K562 (cell line): ENCODE measurements around the gene PSMB10. TPM values are rescaled to one million over a fixed set of nuclear protein-coding genes. Genes with fewer than 3 reads are reported as not detected.

ENCODE experiments used
- ATAC-seq: fragments of 200-7000 bp; cut with Tn5 transposase; 3 replicates; pipeline ENCODE4 v1.9.1; 2020; ENCODE audit warnings: moderate library complexity
- BruUV-seq: library from RNA; stranded (reverse); fragments of 400-500 nt; replicated peaks from 2 replicates; lab custom pipeline; 2021; lab: Mats Ljungman, UMichigan
- CTCF ChIA-PET: fragments of 300-600 bp; formaldehyde crosslinking; extraction: SDS; loops from one replicate; lab custom pipeline; 2021; ENCODE audit warnings: low intra/inter-chr PET ratio; lab: Yijun Ruan, JAX
- POLR2A ChIA-PET: fragments of 300-600, 350-650 bp; sonication (Branson Sonifier 250); formaldehyde crosslinking; extraction: SDS; loops from one replicate; lab custom pipeline; 2021; ENCODE audit warnings: antibody characterized with exemption, inconsistent platforms; lab: Yijun Ruan, JAX
- DNase-seq, 4 experiments: peaks; one replicate each; pipeline versions ENCODE4 v3.0.0 to v3.0.0-alpha.2; 2011 to 2018; ENCODE audit warnings: low spot score in 3 of 4, mixed read lengths in 3 of 4; ENCODE audit errors: extremely low read depth in 1 of 4
- FAIRE-seq: peaks from 2 replicates; lab custom pipeline; 2011; peaks lifted over from hg19 to GRCh38; lab: Jason Lieb, UNC
- H2AFZ ChIP-seq: 2 replicates; pipeline ENCODE4 v1.6.0; 2011; ENCODE audit warnings: low read depth, low read length, control low read depth, inconsistent platforms
- H3K27ac ChIP-seq: fragments of 200-600 bp; 3 replicates; pipeline ENCODE4 v1.8.0; 2011; ENCODE audit warnings: low read depth, mild to moderate bottlenecking, control low read depth, inconsistent platforms, low read length, moderate library complexity, mixed read lengths; ENCODE audit errors: extremely low read depth
- H3K27me3 ChIP-seq, 2 experiments: fragments of 300-600 bp in 1 of 2; 2 replicates in 1 of 2; 3 replicates in 1 of 2; pipeline versions ENCODE4 v1.6.0 to v1.8.0; 2011; ENCODE audit warnings: inconsistent platforms in 2 of 2, low read length in 2 of 2, mild to moderate bottlenecking in 1 of 2, mixed read lengths in 1 of 2, moderate library complexity in 1 of 2; ENCODE audit not compliant: control insufficient read depth in 2 of 2, insufficient read depth in 2 of 2
- H3K36me3 ChIP-seq: fragments of 300-600 bp; 3 replicates; pipeline ENCODE4 v1.8.0; 2011; ENCODE audit warnings: mild to moderate bottlenecking, low read length, inconsistent platforms; ENCODE audit not compliant: control insufficient read depth, insufficient read depth
- H3K4me1 ChIP-seq, 2 experiments: fragments of 200-600 bp in 1 of 2; replicated peaks in 1 of 2; 2 replicates in 1 of 2; 3 replicates in 1 of 2; pipeline versions ENCODE4 v1.5.1 to v1.8.0; 2011; ENCODE audit warnings: inconsistent platforms in 2 of 2, low read length in 2 of 2, mild to moderate bottlenecking in 1 of 2, mixed read lengths in 1 of 2, moderate library complexity in 1 of 2; ENCODE audit not compliant: control insufficient read depth in 2 of 2, insufficient read depth in 2 of 2
- H3K4me2 ChIP-seq: 2 replicates; pipeline ENCODE4 v1.6.1; 2011; ENCODE audit warnings: low read length, control low read depth, inconsistent platforms, mixed read lengths; ENCODE audit not compliant: insufficient read depth
- H3K4me3 ChIP-seq: fragments of 200-600 bp; sonication (generic), shearing (Covaris generic); 2 replicates; pipeline ENCODE4 v1.5.1; 2016; ENCODE audit warnings: control low read depth, inconsistent platforms
- H3K79me2 ChIP-seq: fragments of 200-600 bp; 3 replicates; pipeline ENCODE4 v1.8.0; 2011; ENCODE audit warnings: low read length, inconsistent platforms; ENCODE audit not compliant: control insufficient read depth, insufficient read depth
- H3K9ac ChIP-seq, 2 experiments: 2 replicates each; pipeline versions ENCODE4 v1.6.0 to v1.6.1; 2011; ENCODE audit warnings: low read depth in 2 of 2, low read length in 2 of 2, control low read depth in 1 of 2, inconsistent platforms in 1 of 2, mild to moderate bottlenecking in 1 of 2, mixed read lengths in 1 of 2; ENCODE audit not compliant: insufficient read depth in 1 of 2
- H3K9me1 ChIP-seq: one replicate; pipeline ENCODE4 v1.6.0; 2011; ENCODE audit warnings: inconsistent platforms, mild to moderate bottlenecking, low read length, moderate library complexity; ENCODE audit not compliant: control insufficient read depth, insufficient read depth
- H3K9me3 ChIP-seq: replicated peaks from 2 replicates; pipeline ENCODE4 v1.5.1; 2011; ENCODE audit warnings: low read depth, low read length, inconsistent platforms; ENCODE audit not compliant: control insufficient read depth, insufficient read depth
- H4K20me1 ChIP-seq: replicated peaks from 2 replicates; pipeline ENCODE4 v1.6.1; 2011; ENCODE audit warnings: low read length, inconsistent platforms, mixed read lengths; ENCODE audit not compliant: control insufficient read depth, insufficient read depth
- FOXP1 ChIP-seq: sonication (generic); formaldehyde crosslinking; IDR thresholded peaks from 2 replicates; pipeline ENCODE4 v1.8.0; 2022; ENCODE audit warnings: mild to moderate bottlenecking, missing genetic modification reagents
- POLR2G ChIP-seq: fragments of 200-400 bp; formaldehyde crosslinking; IDR thresholded peaks from 2 replicates; pipeline ENCODE4 v1.6.1; 2017; ENCODE audit warnings: low read depth, mild to moderate bottlenecking, antibody characterized with exemption, low read length, moderate library complexity
- RBFOX2 ChIP-seq: fragments of 200-400 bp; formaldehyde crosslinking; IDR thresholded peaks from 2 replicates; pipeline ENCODE4 v1.6.1; 2017; ENCODE audit warnings: low read depth, mild to moderate bottlenecking, low read length, moderate library complexity
- WGBS: fragments of 100-300 bp; shearing (Covaris generic); methylation state at CpG from one replicate; pipeline ENCODE4 v1.1.6; 2016; ENCODE audit warnings: low coverage, mixed read lengths; ENCODE audit not compliant: insufficient coverage; ENCODE audit errors: missing lambda C conversion rate; 5-methylcytosine and 5-hydroxymethylcytosine counted together
- in situ Hi-C: fragments of 300-500 bp; cut with MboI; formaldehyde crosslinking; loops from 4 replicates; pipeline ENCODE4 v1.15.0; 2018; ENCODE audit warnings: inconsistent platforms, mixed read lengths
- intact Hi-C: fragments of 100-400 bp; cut with micrococcal nuclease; formaldehyde crosslinking; loops from 2 replicates; pipeline ENCODE4 v1.14.2; 2022
- polyA plus RNA-seq, 8 experiments: library from polyadenylated mRNA; depleted of rRNA in 4 of 8; stranded (reverse) in 5 of 8; unstranded in 3 of 8; fragments of >200 nt; fragmentation: Nextera tagmentation in 2 of 8; fragmentation: Illumina TruSeq in 1 of 8; extraction: Ambion mirVana in 2 of 8; extraction: Trizol in 1 of 8; gene quantifications; 2 replicates each; pipeline versions ENCODE4 v1.2.1 to v1.2.3, GENCODE V29; 2011 to 2014; ENCODE audit warnings: inconsistent platforms in 1 of 8, missing spikeins in 1 of 8
- total RNA-seq, 7 experiments: library from RNA; depleted of rRNA in 6 of 7; stranded (reverse); fragments of >200 nt in 6 of 7; fragmentation: Illumina TruSeq in 2 of 7; extraction: Trizol in 2 of 7; gene quantifications; 2 replicates each; pipeline versions ENCODE4 v1.2.1 to v1.2.3, GENCODE V29; 2011 to 2021; ENCODE audit warnings: low replicate concordance in 1 of 7
- TF ChIP-seq, protein P1 (sequence below): sonication (generic); formaldehyde crosslinking; IDR thresholded peaks from 2 replicates; pipeline ENCODE4 v1.8.1; 2023; ENCODE audit warnings: missing genetic modification reagents, mild to moderate bottlenecking, borderline replicate concordance

Gene PSMB10
- total and polyA plus RNA-seq, 9 of the 15 experiments (the other 6 are each of a cell fraction or from before 2014, with no cell fraction given), result 11.7 to 105 (median 51.0) TPM

DNA sequence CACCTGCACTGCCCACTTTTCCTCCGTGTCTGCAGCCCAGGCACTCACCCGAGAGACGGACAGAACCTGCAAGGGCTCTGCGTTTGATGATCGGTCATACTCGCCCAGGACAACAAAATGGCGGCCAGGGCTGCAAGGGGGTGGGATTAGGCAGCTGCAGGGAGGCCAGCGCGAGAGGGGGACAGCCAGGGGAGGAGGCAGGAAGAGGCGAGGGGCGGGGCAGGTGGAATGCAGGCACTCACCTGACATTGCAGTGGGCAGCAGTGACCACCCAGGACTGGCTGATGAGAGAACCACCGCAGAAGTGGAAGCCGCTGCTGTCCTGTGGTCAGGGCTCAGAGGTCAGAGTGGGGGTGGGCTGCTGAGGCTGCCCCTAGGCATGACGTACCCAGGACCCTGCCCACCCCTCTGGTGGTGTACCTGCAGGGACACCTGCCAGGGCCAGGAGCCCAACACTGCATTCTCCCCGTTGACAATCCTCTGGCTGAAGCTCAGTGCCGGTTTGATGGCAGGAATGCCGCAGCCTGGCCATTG, 5.9 kb downstream of the PSMB10 start:
- Histone ChIP-seq H2AFZ (no peak overlapping the region), H4K20me1 (no peaks in the 10 kb centered on the region; the same call in 1 of the 2 replicates), H3K27me3 (no peaks in the 10 kb centered on the region), H3K9ac (no peak overlapping the region), H3K79me2 (peaks cover 24% of the 10 kb centered on the region)
- 84% methylated on average over 15 of the region's 17 CpGs for WGBS
- no peak for ATAC-seq
- intact Hi-C loops, result loop anchor here (10.0 kb wide), 1 partner anchor 406 kb away; the partner anchor contains the start of gene RIPOR1
- TF ChIP-seq FOXP1 (0 out of 2 replicates have a peak, but pooled peaks have one; percentile 0), POLR2G (peak; percentile 68), RBFOX2 (0 out of 2 replicates have a peak, but pooled peaks have one; percentile 38)
- TF ChIP-seq, protein P1, sequence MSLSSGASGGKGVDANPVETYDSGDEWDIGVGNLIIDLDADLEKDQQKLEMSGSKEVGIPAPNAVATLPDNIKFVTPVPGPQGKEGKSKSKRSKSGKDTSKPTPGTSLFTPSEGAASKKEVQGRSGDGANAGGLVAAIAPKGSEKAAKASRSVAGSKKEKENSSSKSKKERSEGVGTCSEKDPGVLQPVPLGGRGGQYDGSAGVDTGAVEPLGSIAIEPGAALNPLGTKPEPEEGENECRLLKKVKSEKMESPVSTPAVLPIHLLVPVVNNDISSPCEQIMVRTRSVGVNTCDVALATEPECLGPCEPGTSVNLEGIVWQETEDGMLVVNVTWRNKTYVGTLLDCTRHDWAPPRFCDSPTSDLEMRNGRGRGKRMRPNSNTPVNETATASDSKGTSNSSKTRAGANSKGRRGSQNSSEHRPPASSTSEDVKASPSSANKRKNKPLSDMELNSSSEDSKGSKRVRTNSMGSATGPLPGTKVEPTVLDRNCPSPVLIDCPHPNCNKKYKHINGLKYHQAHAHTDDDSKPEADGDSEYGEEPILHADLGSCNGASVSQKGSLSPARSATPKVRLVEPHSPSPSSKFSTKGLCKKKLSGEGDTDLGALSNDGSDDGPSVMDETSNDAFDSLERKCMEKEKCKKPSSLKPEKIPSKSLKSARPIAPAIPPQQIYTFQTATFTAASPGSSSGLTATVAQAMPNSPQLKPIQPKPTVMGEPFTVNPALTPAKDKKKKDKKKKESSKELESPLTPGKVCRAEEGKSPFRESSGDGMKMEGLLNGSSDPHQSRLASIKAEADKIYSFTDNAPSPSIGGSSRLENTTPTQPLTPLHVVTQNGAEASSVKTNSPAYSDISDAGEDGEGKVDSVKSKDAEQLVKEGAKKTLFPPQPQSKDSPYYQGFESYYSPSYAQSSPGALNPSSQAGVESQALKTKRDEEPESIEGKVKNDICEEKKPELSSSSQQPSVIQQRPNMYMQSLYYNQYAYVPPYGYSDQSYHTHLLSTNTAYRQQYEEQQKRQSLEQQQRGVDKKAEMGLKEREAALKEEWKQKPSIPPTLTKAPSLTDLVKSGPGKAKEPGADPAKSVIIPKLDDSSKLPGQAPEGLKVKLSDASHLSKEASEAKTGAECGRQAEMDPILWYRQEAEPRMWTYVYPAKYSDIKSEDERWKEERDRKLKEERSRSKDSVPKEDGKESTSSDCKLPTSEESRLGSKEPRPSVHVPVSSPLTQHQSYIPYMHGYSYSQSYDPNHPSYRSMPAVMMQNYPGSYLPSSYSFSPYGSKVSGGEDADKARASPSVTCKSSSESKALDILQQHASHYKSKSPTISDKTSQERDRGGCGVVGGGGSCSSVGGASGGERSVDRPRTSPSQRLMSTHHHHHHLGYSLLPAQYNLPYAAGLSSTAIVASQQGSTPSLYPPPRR (CRISPR knock-in tag), result no peak
- TF ChIP-seq, all 486 proteins: peak for 3
- H3K4me1 ChIP-seq, result peaks cover 11 to 50% of the 10 kb centered on the region in 2 experiments; a peak in 3 of 5 replicates
- H3K27ac ChIP-seq, result no peak overlapping the region
- in situ Hi-C loops, result no loop called here
- ChIA-PET CTCF (interaction anchor here (0.6 kb wide), 1 partner anchor 110 kb away, joined by 4 read pairs; no protein-coding TSS in a partner anchor), POLR2A (interaction anchor here (0.7 to 2.5 kb wide), 5 partner anchors 9 to 39 kb away, joined by 3 to 8 read pairs (median 4); no protein-coding TSS in a partner anchor)
- no peak overlapping the region for H3K4me2 ChIP-seq
- peaks cover 24% of the 10 kb centered on the region; the same call in 2 of the 3 replicates for H3K36me3 ChIP-seq
- no peaks in the 10 kb centered on the region for H3K9me1 ChIP-seq
- no peak overlapping the region for H3K4me3 ChIP-seq
- no peaks in the 10 kb centered on the region for H3K9me3 ChIP-seq
- no TSS peak for BruUV-seq
- no peak for DNase-seq
- no peak for FAIRE-seq
